HUES6 (cell line): ENCODE results near the gene RFXANK.
A peak's percentile ranks its signal among the peaks of the same experiment; 100 is the strongest.

Experiments
- H3K27ac ChIP-seq: 2 replicates; pipeline ENCODE4 v1.7.0; 2013; ENCODE audit warnings: low read depth, mild to moderate bottlenecking, low read length, inconsistent platforms
- H3K27me3 ChIP-seq: 2 replicates; pipeline ENCODE4 v1.6.1; 2013; ENCODE audit warnings: low read length; ENCODE audit not compliant: control insufficient read depth, insufficient read depth
- H3K36me3 ChIP-seq: 2 replicates; pipeline ENCODE4 v1.6.1; 2013; ENCODE audit warnings: low read length; ENCODE audit not compliant: control insufficient read depth, insufficient read depth
- H3K4me1 ChIP-seq: 2 replicates; pipeline ENCODE4 v1.6.1; 2013; ENCODE audit warnings: low read length; ENCODE audit not compliant: control insufficient read depth, insufficient read depth
- H3K4me3 ChIP-seq: 2 replicates; pipeline ENCODE4 v1.5.1; 2013; ENCODE audit warnings: low read depth, low read length
- H3K9ac ChIP-seq: one replicate; pipeline ENCODE4 v1.6.1; 2013; ENCODE audit warnings: mild to moderate bottlenecking, low read length
- H3K9me3 ChIP-seq: 2 replicates; pipeline ENCODE4 v1.6.1; 2013; ENCODE audit warnings: low read depth, low read length; ENCODE audit not compliant: control insufficient read depth, insufficient read depth

The RFXANK gene

GRCh38 chr19:19154768-19155494 is 37.1 kb upstream of the RFXANK start:
- Histone ChIP-seq H3K9ac (no peak overlapping the region), H3K4me3 (no peak overlapping the region), H3K27ac (no peak overlapping the region), H3K36me3 (no peaks in the 10 kb centered on the region), H3K27me3 (no peaks in the 10 kb centered on the region), H3K4me1 (no peaks in the 10 kb centered on the region), H3K9me3 (no peaks in the 10 kb centered on the region)

DNA sequence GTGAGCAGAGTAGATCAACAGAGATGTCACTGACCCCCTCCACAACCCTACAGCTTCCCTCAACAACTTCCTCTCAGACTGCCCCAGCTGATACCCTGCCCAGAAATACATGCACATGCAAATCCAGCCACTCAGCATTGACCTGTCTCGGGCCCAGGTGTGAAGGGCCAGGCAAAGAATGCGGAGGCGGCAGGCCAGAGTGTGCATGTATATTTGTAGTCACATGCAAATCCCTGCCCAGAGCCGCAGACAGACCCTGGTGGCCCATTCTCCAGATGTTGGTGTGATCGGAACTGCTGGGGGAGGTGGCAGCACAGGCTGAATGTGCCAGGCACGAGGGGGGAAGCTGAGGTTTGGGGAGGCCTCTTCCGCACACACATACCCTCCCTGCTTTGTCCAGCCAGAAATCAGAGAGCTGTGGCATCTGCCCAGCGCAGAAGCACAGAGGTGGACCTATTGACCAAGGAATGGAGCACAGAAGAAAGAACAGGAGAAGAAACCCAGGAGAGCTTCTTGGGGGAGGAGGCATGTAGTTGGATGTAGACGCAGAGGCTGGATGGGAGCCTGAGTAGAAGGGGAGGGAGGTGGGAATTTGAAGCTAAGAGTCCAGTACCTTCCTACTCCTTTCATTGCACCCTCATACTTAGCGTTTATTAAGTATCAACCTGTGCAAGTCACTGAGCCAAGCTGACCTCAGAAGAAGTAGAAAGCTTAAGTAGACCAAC is 36.4 kb upstream of the RFXANK start:
- Histone ChIP-seq H3K36me3 (no peaks in the 10 kb centered on the region), H3K4me3 (no peak overlapping the region), H3K27me3 (no peaks in the 10 kb centered on the region), H3K9me3 (no peaks in the 10 kb centered on the region), H3K27ac (no peak overlapping the region), H3K4me1 (no peaks in the 10 kb centered on the region; the same call in 1 of the 2 replicates), H3K9ac (no peak overlapping the region)

GRCh38 chr19:19157808-19158207 is 34.2 kb upstream of the RFXANK start:
- no peaks in the 10 kb centered on the region for H3K36me3 ChIP-seq
- H3K4me3 ChIP-seq = no peak overlapping the region
- no peaks in the 10 kb centered on the region; the same call in 1 of the 2 replicates for H3K4me1 ChIP-seq
- H3K9me3 ChIP-seq = no peaks in the 10 kb centered on the region
- no peak overlapping the region for H3K9ac ChIP-seq
- H3K27ac ChIP-seq = no peak overlapping the region
- no peaks in the 10 kb centered on the region for H3K27me3 ChIP-seq

DNA sequence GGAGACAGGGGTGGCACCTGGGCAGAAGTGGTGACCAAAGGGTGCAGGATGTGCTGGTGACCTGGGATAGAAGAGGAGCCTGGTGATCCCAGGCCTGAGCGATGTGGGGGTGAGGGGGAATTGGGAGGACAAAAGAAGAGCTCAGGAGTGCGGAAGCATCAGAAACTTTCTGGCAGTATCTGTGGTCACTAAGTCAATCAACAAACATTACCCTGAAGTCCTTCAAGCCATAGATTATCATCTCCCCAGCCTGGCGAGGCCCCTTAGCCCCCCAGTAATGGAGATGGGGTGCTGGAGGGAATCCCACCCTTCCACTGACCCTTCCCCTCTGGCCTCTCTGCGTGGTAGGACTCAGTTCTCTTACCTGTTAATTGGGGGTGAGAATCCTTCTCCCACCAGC is 32.5 kb upstream of the RFXANK start:
- H3K9me3 ChIP-seq = no peaks in the 10 kb centered on the region
- H3K27me3 ChIP-seq = no peaks in the 10 kb centered on the region
- H3K36me3 ChIP-seq = no peaks in the 10 kb centered on the region
- no peak overlapping the region for H3K9ac ChIP-seq
- no peak overlapping the region for H3K4me3 ChIP-seq
- no peaks in the 10 kb centered on the region; the same call in 1 of the 2 replicates for H3K4me1 ChIP-seq
- no peak overlapping the region for H3K27ac ChIP-seq

GRCh38 chr19:19160461-19161035 is 31.5 kb upstream of the RFXANK start:
- Histone ChIP-seq H3K27me3 (no peaks in the 10 kb centered on the region), H3K9ac (peak overlapping the region; percentile 52), H3K36me3 (no peaks in the 10 kb centered on the region), H3K9me3 (no peaks in the 10 kb centered on the region), H3K4me3 (no peak overlapping the region; the same call in 1 of the 2 replicates), H3K4me1 (no peaks in the 10 kb centered on the region; the same call in 1 of the 2 replicates), H3K27ac (peak overlapping the region; percentile 77; the same call in 1 of the 2 replicates)

- Histone ChIP-seq H3K27me3 (peaks cover 2% of the 10 kb centered on the region; the same call in 1 of the 2 replicates), H3K36me3 (no peaks in the 10 kb centered on the region), H3K4me1 (no peaks in the 10 kb centered on the region; the same call in 1 of the 2 replicates), H3K4me3 (no peak overlapping the region), H3K9ac (no peak overlapping the region), H3K9me3 (no peaks in the 10 kb centered on the region), H3K27ac (no peak overlapping the region)
Observed at GRCh38 chr19:19162495-19162894, 29.6 kb upstream of the RFXANK start.

GRCh38 chr19:19165396-19165795 is 26.7 kb upstream of the RFXANK start:
- Histone ChIP-seq H3K27me3 (peaks cover 27% of the 10 kb centered on the region), H3K27ac (no peak overlapping the region), H3K4me1 (peaks cover 1% of the 10 kb centered on the region; the same call in 1 of the 2 replicates), H3K9ac (no peak overlapping the region), H3K36me3 (no peaks in the 10 kb centered on the region), H3K4me3 (no peak overlapping the region), H3K9me3 (no peaks in the 10 kb centered on the region)

DNA sequence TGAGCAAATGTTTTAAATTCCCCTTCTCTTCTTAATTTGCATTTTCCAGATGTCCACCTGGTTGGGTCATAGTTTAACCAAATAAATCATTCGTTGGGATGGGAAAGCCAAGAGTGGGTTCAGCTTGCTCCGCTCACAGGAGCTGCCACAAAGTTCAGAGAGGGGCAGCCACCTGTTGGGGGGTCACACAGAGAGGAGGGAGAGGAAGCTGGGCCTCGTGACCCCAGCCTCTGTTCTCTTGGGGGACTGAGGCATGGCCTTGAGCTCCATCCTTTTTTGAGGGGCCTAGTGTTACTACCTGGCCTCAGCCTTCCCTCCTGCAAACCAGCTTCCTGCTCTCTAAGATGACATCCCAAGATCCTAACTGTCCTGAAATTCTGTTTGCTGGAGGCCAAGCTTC is 24.4 kb upstream of the RFXANK start:
- no peaks in the 10 kb centered on the region for H3K9me3 ChIP-seq
- H3K27ac ChIP-seq = no peak overlapping the region
- H3K36me3 ChIP-seq = no peaks in the 10 kb centered on the region
- peaks cover 12% of the 10 kb centered on the region for H3K4me1 ChIP-seq
- no peak overlapping the region for H3K9ac ChIP-seq
- H3K27me3 ChIP-seq = peaks cover 45% of the 10 kb centered on the region
- H3K4me3 ChIP-seq = no peak overlapping the region

GRCh38 chr19:19169236-19170052 is 22.6 kb upstream of the RFXANK start:
- Histone ChIP-seq H3K27ac (no peak overlapping the region), H3K9me3 (no peaks in the 10 kb centered on the region), H3K4me1 (peaks cover 12% of the 10 kb centered on the region), H3K36me3 (no peaks in the 10 kb centered on the region), H3K9ac (no peak overlapping the region), H3K27me3 (peaks cover 45% of the 10 kb centered on the region), H3K4me3 (peak overlapping the region; percentile 63)

DNA sequence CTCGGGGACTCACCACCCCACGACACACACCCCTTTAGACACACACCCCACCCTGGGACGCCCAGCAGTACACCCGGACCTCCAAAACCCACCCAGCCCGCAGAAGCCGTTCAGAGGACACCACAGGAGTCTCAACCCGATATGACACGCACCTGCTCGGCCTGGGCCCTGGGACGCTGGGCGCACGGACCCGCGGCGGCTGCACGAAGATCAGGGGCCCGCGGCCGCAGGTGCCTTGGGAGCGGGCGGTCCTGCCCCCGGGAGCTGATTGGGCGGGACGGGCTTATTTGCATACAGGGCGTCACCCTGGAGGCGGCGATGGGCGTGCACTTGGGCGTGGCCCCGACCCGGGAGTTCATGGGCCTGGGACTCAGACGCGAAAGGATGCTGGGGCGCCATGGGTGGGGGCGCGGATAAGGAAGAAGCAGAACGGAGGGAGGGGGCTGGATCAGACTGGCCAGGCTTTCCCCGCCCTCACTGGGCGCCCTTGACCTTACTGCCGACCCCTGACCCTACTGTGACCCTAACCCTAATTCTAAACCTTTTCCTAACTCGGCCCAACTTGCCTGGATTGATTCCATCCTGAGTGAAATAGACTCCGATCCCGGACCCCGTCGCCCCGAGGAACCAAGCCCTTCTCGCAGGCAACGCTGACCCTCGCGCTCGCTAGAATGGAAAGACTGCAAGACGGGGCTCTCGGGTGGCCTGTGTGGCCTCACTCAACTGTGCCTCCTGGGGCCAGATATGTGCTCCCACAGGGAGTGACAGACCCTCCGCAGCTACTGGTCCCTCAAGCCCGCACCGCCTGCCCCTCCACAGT is 21.8 kb upstream of the RFXANK start, which contains the start of gene MEF2B:
TSS of gene MEF2B (minus strand) at position 211 of the 820 bp plus-strand sequence. CDS start 19,528 bp downstream, outside the sequence.
- Histone ChIP-seq H3K9me3 (no peaks in the 10 kb centered on the region), H3K27ac (no peak within 1 kb of the TSS), H3K36me3 (no peaks in the 10 kb centered on the region), H3K4me1 (peaks cover 12% of the 10 kb centered on the region), H3K4me3 (peak within 1 kb of the TSS; percentile 63), H3K27me3 (peaks cover 45% of the 10 kb centered on the region), H3K9ac (no peak within 1 kb of the TSS)
